Thoracic aorta (tissue), 2 donors: Measurements from ENCODE around the gene NSD1. TPM values are rescaled to one million over a fixed set of nuclear protein-coding genes. Genes with fewer than 3 reads are reported as not detected.

Source experiments
- ATAC-seq: fragments of 150-250 bp; one replicate; pipeline ENCODE4 v1.8.0; 2017; ENCODE audit warnings: low read depth; ENCODE audit not compliant: insufficient number of reproducible peaks, low FRiP score
- DNase-seq: peaks from one replicate; pipeline ENCODE4 v3.0.0-alpha.2; 2020; ENCODE audit warnings: low spot score
- H3K27ac ChIP-seq, 2 donors: fragments of 200-600 bp; sonication (generic); 1 replicate in 1 of 2; 2 replicates in 1 of 2; pipeline ENCODE4 v1.5.1; 2016; ENCODE audit warnings: mild to moderate bottlenecking in 2 of 2, moderate library complexity in 2 of 2
- H3K27me3 ChIP-seq: fragments of 200-600 bp; sonication (generic); replicated peaks from 2 replicates; pipeline ENCODE4 v1.6.0; 2016; ENCODE audit warnings: mild to moderate bottlenecking; ENCODE audit not compliant: insufficient read depth
- H3K36me3 ChIP-seq: fragments of 200-600 bp; sonication (generic); one replicate; pipeline ENCODE4 v1.5.1; 2016
- H3K4me1 ChIP-seq, 2 donors: fragments of 200-600 bp; sonication (generic); 1 replicate in 1 of 2; 2 replicates in 1 of 2; pipeline versions ENCODE4 v1.5.1 to v1.6.0; 2016; ENCODE audit warnings: low read depth in 2 of 2, mild to moderate bottlenecking in 1 of 2; ENCODE audit not compliant: control insufficient read depth in 1 of 2
- H3K4me3 ChIP-seq: fragments of 200-600 bp; sonication (generic); 2 replicates; pipeline ENCODE4 v1.5.1; 2016; ENCODE audit warnings: mild to moderate bottlenecking
- H3K9me3 ChIP-seq: fragments of 200-600 bp; sonication (generic); 2 replicates; pipeline ENCODE4 v1.5.1; 2016
- CTCF ChIP-seq: fragments of 200-600 bp; sonication (generic); IDR thresholded peaks from one replicate; pipeline ENCODE4 v1.5.1; 2019; ENCODE audit warnings: antibody characterized with exemption
- total RNA-seq, 2 donors: library from RNA; depleted of rRNA; stranded (reverse); fragments of >200 nt; gene quantifications; one replicate each; pipeline versions ENCODE4 v1.1.0 to v1.2.3, GENCODE V29; 2016

Gene NSD1
- total RNA-seq, 2 donors from 2014 or later: 26.1 to 70.5 TPM

- H3K4me1 ChIP-seq: peaks cover 4 to 10% of the 10 kb centered on the region in 2 donors
- no peaks in the 10 kb centered on the region for H3K36me3 ChIP-seq
- no peak for ATAC-seq
- peaks cover 5% of the 10 kb centered on the region for H3K27me3 ChIP-seq
- H3K9me3 ChIP-seq: no peaks in the 10 kb centered on the region
- no peak for DNase-seq
- TF ChIP-seq CTCF: no peak
- H3K27ac ChIP-seq: no peak overlapping the region
- H3K4me3 ChIP-seq: peak overlapping the region; percentile 70
Measured at GRCh38 chr5:177087398-177088005, 46.1 kb upstream of the NSD1 start.

GRCh38 chr5:177089127-177089526, 44.4 kb upstream of the NSD1 start:
- ATAC-seq (no peak), DNase-seq (no peak)
- H3K27ac ChIP-seq: no peak overlapping the region
- peaks cover 5% of the 10 kb centered on the region for H3K27me3 ChIP-seq
- no peaks in the 10 kb centered on the region for H3K9me3 ChIP-seq
- H3K4me3 ChIP-seq: no peak overlapping the region
- no peaks in the 10 kb centered on the region for H3K36me3 ChIP-seq
- peaks cover 4 to 10% of the 10 kb centered on the region in 2 donors for H3K4me1 ChIP-seq
- TF ChIP-seq CTCF: no peak

GRCh38 chr5:177089825-177090641, 43.5 kb upstream of the NSD1 start:
- no peak overlapping the region for H3K27ac ChIP-seq
- peaks cover 5% of the 10 kb centered on the region for H3K27me3 ChIP-seq
- peaks cover 4 to 10% of the 10 kb centered on the region in 2 donors for H3K4me1 ChIP-seq
- ATAC-seq (no peak), DNase-seq (no peak)
- TF ChIP-seq CTCF: no peak
- H3K4me3 ChIP-seq: no peak overlapping the region
- no peaks in the 10 kb centered on the region for H3K36me3 ChIP-seq
- H3K9me3 ChIP-seq: no peaks in the 10 kb centered on the region

GRCh38 chr5:177090813-177091212, 42.8 kb upstream of the NSD1 start:
- Histone ChIP-seq H3K9me3 (no peaks in the 10 kb centered on the region), H3K36me3 (no peaks in the 10 kb centered on the region), H3K4me3 (no peak overlapping the region), H3K27ac (no peak overlapping the region), H3K4me1 (peaks cover 4 to 10% of the 10 kb centered on the region in 2 donors), H3K27me3 (peaks cover 5% of the 10 kb centered on the region)
- ATAC-seq (no peak), DNase-seq (no peak)
- no peak for TF ChIP-seq CTCF

DNA sequence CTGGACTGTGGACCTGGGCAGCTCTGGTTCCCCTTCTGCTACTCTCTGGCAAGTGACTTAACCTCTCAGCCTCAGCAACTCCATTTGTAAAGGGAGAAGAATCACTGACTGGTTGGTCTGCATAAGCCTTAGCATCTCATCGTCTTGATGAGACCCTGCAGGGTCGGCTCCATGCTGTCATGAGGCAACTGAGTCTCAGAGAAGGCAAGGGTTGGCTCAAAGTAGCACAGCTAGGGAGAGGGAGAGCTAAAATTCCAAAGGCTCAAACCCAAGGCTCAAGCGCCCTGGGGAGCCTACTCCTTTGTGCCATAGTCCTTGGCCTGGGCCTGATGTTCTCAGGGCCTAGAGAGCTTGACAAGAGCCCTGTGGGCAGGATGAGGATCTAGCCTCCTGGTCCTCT, 42.3 kb upstream of the NSD1 start:
- peaks cover 4 to 10% of the 10 kb centered on the region in 2 donors for H3K4me1 ChIP-seq
- no peak for ATAC-seq
- peaks cover 5% of the 10 kb centered on the region for H3K27me3 ChIP-seq
- DNase-seq: no peak
- TF ChIP-seq CTCF: no peak
- no peaks in the 10 kb centered on the region for H3K9me3 ChIP-seq
- no peak overlapping the region for H3K27ac ChIP-seq
- no peaks in the 10 kb centered on the region for H3K36me3 ChIP-seq
- H3K4me3 ChIP-seq: no peak overlapping the region
